ENCODE results near the gene UTP3. TPM values are rescaled to one million over a fixed set of nuclear protein-coding genes. Genes with fewer than 3 reads are reported as not detected.
"Not testable (repeated sequence)": the region's sequence is repeated elsewhere in the genome, so short reads cannot be mapped to it uniquely, and the experiment has no call there.

The UTP3 gene
- total RNA-seq, result 22.8 TPM
- long read RNA-seq, transcript UTP3-201 (1 exons, 2,073 nt), result major isoform, 5 of 5 reads
- long read RNA-seq, partial matches to known transcripts, result 0 of 5 reads
- long read RNA-seq, other reads (novel, unspliced or antisense), result 0 of 5 reads

GRCh38 chr4:70687821-70688794, at the start of gene UTP3:
UTP3 (plus strand) TSS chr4:70688532; CDS start chr4:70688678, 146 bp downstream.
- intact Hi-C loops (cut with DNase I), result loop anchor here (1.0 to 2.0 kb wide), 3 partner anchors 16 to 305 kb away; partner anchors contain the start of genes DCK and GRSF1
- peak; percentile 97 for DNase-seq (ENCODE audit: low spot score)

GRCh38 chr4:70640192-70640591, 48.1 kb upstream of the UTP3 start:
- DNase-seq (ENCODE audit: low spot score), result no peak
- intact Hi-C loops (cut with DNase I), result no loop called here

GRCh38 chr4:70650741-70651140, 37.6 kb upstream of the UTP3 start:
- intact Hi-C loops (cut with DNase I), result loop anchor here (5.0 to 10.0 kb wide), 2 partner anchors 357 to 1064 kb away; no protein-coding TSS in a partner anchor

GRCh38 chr4:70651864-70652506, 36.3 kb upstream of the UTP3 start:
- no peak for DNase-seq (ENCODE audit: low spot score)
- intact Hi-C loops (cut with DNase I), result loop anchor here (5.0 to 10.0 kb wide), 2 partner anchors 355 to 1063 kb away; no protein-coding TSS in a partner anchor

More at GRCh38 chr4:70650741-70651140, 37.6 kb upstream of the UTP3 start:
- not testable (repeated sequence) for DNase-seq (ENCODE audit: low spot score)

GRCh38 chr4:70654605-70655011, 33.7 kb upstream of the UTP3 start:
- intact Hi-C loops (cut with DNase I), result loop anchor here (5.0 to 10.0 kb wide), 2 partner anchors 353 to 1060 kb away; no protein-coding TSS in a partner anchor
- no peak for DNase-seq (ENCODE audit: low spot score)

- no peak for DNase-seq (ENCODE audit: low spot score)
- intact Hi-C loops (cut with DNase I), result loop anchor here (10.0 kb wide), 1 partner anchor 1057 kb away; no protein-coding TSS in a partner anchor
Observed at GRCh38 chr4:70657326-70657725, 31.0 kb upstream of the UTP3 start.

GRCh38 chr4:70658418-70658817, 29.9 kb upstream of the UTP3 start:
- intact Hi-C loops (cut with DNase I), result loop anchor here (10.0 kb wide), 1 partner anchor 1056 kb away; no protein-coding TSS in a partner anchor
- no peak for DNase-seq (ENCODE audit: low spot score)

GRCh38 chr4:70660106-70660505, 28.2 kb upstream of the UTP3 start:
- intact Hi-C loops (cut with DNase I), result no loop called here

GRCh38 chr4:70661309-70661922, 26.9 kb upstream of the UTP3 start:
- intact Hi-C loops (cut with DNase I); DNase-seq (ENCODE audit: low spot score): not testable (repeated sequence)

More at GRCh38 chr4:70660106-70660505, 28.2 kb upstream of the UTP3 start:
- DNase-seq (ENCODE audit: low spot score), result no peak

GRCh38 chr4:70666369-70666768, 22.0 kb upstream of the UTP3 start, which contains the start of gene JCHAIN:
JCHAIN (minus strand) TSS chr4:70666508; CDS start chr4:70666490, 18 bp downstream.
- DNase-seq (ENCODE audit: low spot score), result no peak
- intact Hi-C loops (cut with DNase I), result no loop called here

GRCh38 chr4:70667740-70668535, 20.4 kb upstream of the UTP3 start:
- no peak for DNase-seq (ENCODE audit: low spot score)
- intact Hi-C loops (cut with DNase I), result no loop called here

GRCh38 chr4:70670332-70671014, 17.9 kb upstream of the UTP3 start:
- no peak for DNase-seq (ENCODE audit: low spot score)
- intact Hi-C loops (cut with DNase I), result no loop called here

- no peak for DNase-seq (ENCODE audit: low spot score)
- intact Hi-C loops (cut with DNase I), result no loop called here
Observed at GRCh38 chr4:70671091-70671490, 17.2 kb upstream of the UTP3 start.

- DNase-seq (ENCODE audit: low spot score), result no peak
- intact Hi-C loops (cut with DNase I), result no loop called here
Observed at GRCh38 chr4:70674191-70674590, 14.1 kb upstream of the UTP3 start.

- DNase-seq (ENCODE audit: low spot score), result no peak
- intact Hi-C loops (cut with DNase I), result no loop called here
Observed at GRCh38 chr4:70674731-70675130, 13.6 kb upstream of the UTP3 start.

GRCh38 chr4:70676554-70677090, 11.7 kb upstream of the UTP3 start:
- intact Hi-C loops (cut with DNase I), result no loop called here
- no peak for DNase-seq (ENCODE audit: low spot score)

GRCh38 chr4:70678383-70678999, 9.8 kb upstream of the UTP3 start:
- no peak for DNase-seq (ENCODE audit: low spot score)
- intact Hi-C loops (cut with DNase I), result no loop called here
